Measurements from ENCODE around the gene ECE1.

Gene ECE1

DNA sequence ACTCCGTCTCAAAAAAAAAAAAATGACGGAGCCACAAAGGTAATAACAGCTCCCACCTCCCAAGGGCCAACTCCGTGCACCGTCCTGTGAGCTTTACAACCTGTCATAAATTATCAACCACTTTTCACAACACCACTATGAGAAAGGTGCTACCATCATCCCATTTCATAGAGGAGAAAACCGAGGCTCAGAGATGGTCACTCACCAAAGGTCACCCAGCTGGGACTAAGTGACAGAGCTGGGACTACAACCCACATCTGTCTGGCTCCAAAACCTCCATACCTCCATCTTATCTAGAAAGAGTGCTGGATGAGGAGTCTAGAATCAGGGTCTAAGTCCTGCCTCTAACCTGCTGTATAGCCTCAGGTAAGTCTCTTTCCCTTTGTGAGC, 43.6 kb upstream of the ECE1 start:
- DNase-seq (ENCODE audit: extremely low spot score), result no peak
- ChIA-PET CTCF (interaction anchor here (1.2 to 1.5 kb wide), 2 partner anchors 9 to 15 kb away, joined by 4 to 6 read pairs; no protein-coding TSS in a partner anchor), POLR2A (interaction anchor here (0.7 to 1.0 kb wide), 2 partner anchors 10 to 11 kb away, joined by 3 read pairs; no protein-coding TSS in a partner anchor)
- TF ChIP-seq ZNF384 (IDR thresholded peaks at IDR 0.05) (no peak), LEF1 (IDR thresholded peaks at IDR 0.05; ENCODE audit: borderline replicate concordance) (no peak)

GRCh38 chr1:21332554-21333311, 42.5 kb upstream of the ECE1 start:
- DNase-seq (ENCODE audit: extremely low spot score), result no peak
- TF ChIP-seq FOXK2 (IDR thresholded peaks at IDR 0.05), result no peak
- no peak for TF ChIP-seq LEF1 (IDR thresholded peaks at IDR 0.05; ENCODE audit: borderline replicate concordance)
- no peak for TF ChIP-seq ARNT (IDR thresholded peaks at IDR 0.05)
- TF ChIP-seq BHLHE40 (IDR thresholded peaks at IDR 0.05; ENCODE audit: borderline replicate concordance), result no peak
- no peak for TF ChIP-seq SP1 (IDR thresholded peaks at IDR 0.05)
- no peak for TF ChIP-seq ELF4 (IDR thresholded peaks at IDR 0.05)
- TF ChIP-seq TARDBP (IDR thresholded peaks at IDR 0.05), result no peak
- TF ChIP-seq CTBP1 (IDR thresholded peaks at IDR 0.05; ENCODE audit: borderline replicate concordance), result no peak
- no peak for TF ChIP-seq HDGF (IDR thresholded peaks at IDR 0.05; ENCODE audit: borderline replicate concordance)
- TF ChIP-seq L3MBTL2 (conservative IDR thresholded peaks at IDR 0.05), result no peak
- ChIA-PET POLR2A (interaction anchor here (1.0 kb wide), 2 partner anchors 10 to 14 kb away, joined by 3 read pairs; no protein-coding TSS in a partner anchor), CTCF (interaction anchor here (0.6 to 1.5 kb wide), 2 partner anchors 13 to 24 kb away, joined by 4 to 5 read pairs; no protein-coding TSS in a partner anchor)

DNA sequence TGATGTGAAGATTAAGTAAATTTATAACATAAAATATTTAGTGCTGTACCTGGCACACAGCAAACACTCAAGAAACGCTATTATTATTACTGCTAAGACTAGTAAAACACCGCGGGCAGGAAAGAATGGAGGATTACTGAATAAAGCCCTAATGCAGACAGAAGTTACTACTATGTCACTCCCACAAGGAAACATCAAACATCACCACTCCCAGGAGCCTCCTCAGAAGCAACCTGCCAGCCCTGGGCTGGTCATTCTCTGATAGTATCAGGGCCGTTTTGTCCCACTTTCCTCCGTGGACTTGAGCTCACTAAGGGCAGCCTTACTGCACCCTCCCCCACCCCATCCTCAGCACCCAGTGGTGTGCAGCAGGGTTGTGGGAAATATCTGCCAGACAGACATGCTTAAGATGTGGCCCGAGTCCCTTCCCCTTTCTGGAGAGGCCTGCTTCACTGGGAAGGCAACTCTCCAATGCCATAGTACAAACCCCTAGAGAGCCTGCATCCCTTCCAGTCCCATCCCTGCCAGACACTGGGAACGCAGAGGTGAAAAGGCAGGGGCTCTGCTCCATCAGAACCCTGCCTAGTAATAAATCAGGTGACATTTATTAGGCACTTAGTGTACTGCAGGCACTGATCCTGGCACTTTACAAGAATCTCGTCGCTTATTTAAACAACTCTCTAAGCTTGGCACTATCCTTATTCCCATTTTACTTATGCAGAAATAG, 41.7 kb upstream of the ECE1 start:
- TF ChIP-seq SUZ12 (IDR thresholded peaks at IDR 0.05) (no peak), TARDBP (IDR thresholded peaks at IDR 0.05) (no peak), FOXK2 (IDR thresholded peaks at IDR 0.05) (no peak)
- TF ChIP-seq, protein P1, sequence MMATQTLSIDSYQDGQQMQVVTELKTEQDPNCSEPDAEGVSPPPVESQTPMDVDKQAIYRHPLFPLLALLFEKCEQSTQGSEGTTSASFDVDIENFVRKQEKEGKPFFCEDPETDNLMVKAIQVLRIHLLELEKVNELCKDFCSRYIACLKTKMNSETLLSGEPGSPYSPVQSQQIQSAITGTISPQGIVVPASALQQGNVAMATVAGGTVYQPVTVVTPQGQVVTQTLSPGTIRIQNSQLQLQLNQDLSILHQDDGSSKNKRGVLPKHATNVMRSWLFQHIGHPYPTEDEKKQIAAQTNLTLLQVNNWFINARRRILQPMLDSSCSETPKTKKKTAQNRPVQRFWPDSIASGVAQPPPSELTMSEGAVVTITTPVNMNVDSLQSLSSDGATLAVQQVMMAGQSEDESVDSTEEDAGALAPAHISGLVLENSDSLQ (IDR thresholded peaks at IDR 0.05), result peak; percentile 85
- ChIA-PET POLR2A (interaction anchor here (1.0 kb wide), 1 partner anchor 9 kb away, joined by 3 read pairs; no protein-coding TSS in a partner anchor), CTCF (interaction anchor here (0.9 to 1.5 kb wide), 2 partner anchors 12 to 13 kb away, joined by 3 to 4 read pairs; no protein-coding TSS in a partner anchor)
- peak; percentile 38 for DNase-seq (ENCODE audit: extremely low spot score)

DNA sequence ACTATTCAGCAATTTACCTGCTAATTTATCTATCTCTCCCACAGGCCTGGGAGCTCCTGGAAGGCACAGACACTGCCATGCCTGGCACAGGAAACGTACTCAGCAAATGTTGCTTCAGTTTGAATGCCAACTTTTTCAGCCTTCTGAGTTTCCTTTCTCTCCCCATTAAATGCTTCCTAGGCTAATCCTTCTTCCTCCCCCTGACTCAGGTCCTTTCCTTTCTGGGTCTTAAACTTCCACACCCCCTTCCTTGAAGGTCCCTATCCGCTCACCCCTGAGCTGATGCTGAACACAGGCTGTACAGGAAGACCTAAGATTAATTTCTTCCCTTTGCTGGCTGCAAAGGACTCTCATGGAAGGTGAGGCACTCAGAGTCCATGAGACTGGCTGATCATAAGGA, 40.3 kb upstream of the ECE1 start:
- ChIA-PET POLR2A (no interaction called here), CTCF (interaction anchor here (1.0 kb wide), 1 partner anchor 76 kb away, joined by 4 read pairs; no protein-coding TSS in a partner anchor)
- TF ChIP-seq FOXM1 (IDR thresholded peaks at IDR 0.05; ENCODE audit: borderline replicate concordance), result no peak
- TF ChIP-seq BHLHE40 (IDR thresholded peaks at IDR 0.05; ENCODE audit: borderline replicate concordance), result no peak
- no peak for TF ChIP-seq FOXA1 (IDR thresholded peaks at IDR 0.05)
- no peak for TF ChIP-seq LEF1 (IDR thresholded peaks at IDR 0.05; ENCODE audit: borderline replicate concordance)
- no peak for TF ChIP-seq SUZ12 (IDR thresholded peaks at IDR 0.05)
- no peak for TF ChIP-seq SP1 (IDR thresholded peaks at IDR 0.05)
- no peak for TF ChIP-seq L3MBTL2 (conservative IDR thresholded peaks at IDR 0.05)
- TF ChIP-seq CTBP1 (IDR thresholded peaks at IDR 0.05; ENCODE audit: borderline replicate concordance), result no peak
- no peak for DNase-seq (ENCODE audit: extremely low spot score)

DNA sequence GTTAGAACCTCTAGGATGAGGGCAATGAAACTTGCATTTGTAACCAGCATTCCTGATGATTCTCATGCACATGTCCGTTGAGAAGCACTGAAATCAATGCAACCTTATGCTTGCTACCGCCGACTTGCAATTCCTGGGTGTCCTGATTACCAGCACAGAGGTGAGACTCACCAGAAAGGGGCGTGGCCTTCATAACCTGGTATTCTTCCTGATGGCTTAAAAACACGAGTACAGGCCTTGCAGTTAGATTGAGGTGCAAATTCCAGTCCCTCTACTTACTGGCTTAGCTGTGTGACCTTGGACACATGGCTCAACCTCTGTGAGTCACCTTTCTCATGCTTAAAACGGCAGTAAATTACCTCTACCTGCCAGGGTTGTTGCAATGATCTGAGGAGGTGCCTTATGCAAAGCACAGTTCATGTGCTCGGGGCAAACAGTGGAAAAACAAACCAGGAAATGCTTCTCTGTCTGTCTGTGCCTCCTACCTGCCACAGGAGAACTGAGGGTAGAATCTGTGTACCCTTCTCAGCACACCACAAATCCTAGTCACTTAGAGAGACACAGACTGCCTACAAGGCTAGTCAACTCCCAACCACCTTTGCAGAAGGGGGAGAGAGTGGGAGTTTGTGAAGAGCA, 39.1 kb upstream of the ECE1 start:
- DNase-seq (ENCODE audit: extremely low spot score), result no peak
- ChIA-PET POLR2A (no interaction called here), CTCF (no interaction called here)
- no peak for TF ChIP-seq ELF4 (IDR thresholded peaks at IDR 0.05)
- TF ChIP-seq LEF1 (IDR thresholded peaks at IDR 0.05; ENCODE audit: borderline replicate concordance), result no peak
- no peak for TF ChIP-seq L3MBTL2 (conservative IDR thresholded peaks at IDR 0.05)
- TF ChIP-seq, protein P1 (IDR thresholded peaks at IDR 0.05), result no peak
- no peak for TF ChIP-seq FOXM1 (IDR thresholded peaks at IDR 0.05; ENCODE audit: borderline replicate concordance)
- TF ChIP-seq BHLHE40 (IDR thresholded peaks at IDR 0.05; ENCODE audit: borderline replicate concordance), result no peak
- TF ChIP-seq ARNT (IDR thresholded peaks at IDR 0.05), result no peak
- no peak for TF ChIP-seq FOXK2 (IDR thresholded peaks at IDR 0.05)
- no peak for TF ChIP-seq TARDBP (IDR thresholded peaks at IDR 0.05)

GRCh38 chr1:21327566-21328323, 37.5 kb upstream of the ECE1 start:
- TF ChIP-seq L3MBTL2 (conservative IDR thresholded peaks at IDR 0.05), result no peak
- TF ChIP-seq CTBP1 (IDR thresholded peaks at IDR 0.05; ENCODE audit: borderline replicate concordance), result no peak
- no peak for TF ChIP-seq ARNT (IDR thresholded peaks at IDR 0.05)
- no peak for TF ChIP-seq NFRKB (IDR thresholded peaks at IDR 0.05)
- TF ChIP-seq FOXA1 (IDR thresholded peaks at IDR 0.05), result no peak
- no peak for TF ChIP-seq HDGF (IDR thresholded peaks at IDR 0.05; ENCODE audit: borderline replicate concordance)
- TF ChIP-seq ELF4 (IDR thresholded peaks at IDR 0.05), result no peak
- TF ChIP-seq, protein P1 (IDR thresholded peaks at IDR 0.05), result no peak
- TF ChIP-seq SP1 (IDR thresholded peaks at IDR 0.05), result no peak
- TF ChIP-seq TARDBP (IDR thresholded peaks at IDR 0.05), result no peak
- no peak for DNase-seq (ENCODE audit: extremely low spot score)
- ChIA-PET POLR2A (no interaction called here), CTCF (interaction anchor here (1.4 kb wide), 1 partner anchor 15 kb away, joined by 4 read pairs; no protein-coding TSS in a partner anchor)

All from HEK293T (cell line).